ENCODE data around the gene PRIM2.
"Not testable (repeated sequence)": the region's sequence is repeated elsewhere in the genome, so short reads cannot be mapped to it uniquely, and the experiment has no call there.

- TF ChIP-seq RCOR1 (IDR thresholded peaks at IDR 0.05; ENCODE audit: insufficient replicate concordance, low read length); CTCF (conservative IDR thresholded peaks at IDR 0.05; ENCODE audit: low read depth, low read length); MAZ (IDR thresholded peaks at IDR 0.05; ENCODE audit: borderline replicate concordance, low read depth, low read length); NFE2L2 (IDR thresholded peaks at IDR 0.05; ENCODE audit: low read depth, low read length); POLR2A (IDR thresholded peaks at IDR 0.05; ENCODE audit: low read depth, low read length); FOS (IDR thresholded peaks at IDR 0.05; ENCODE audit: low read depth, low read length); USF2 (IDR thresholded peaks at IDR 0.05; ENCODE audit: low read depth, low read length); CEBPB (IDR thresholded peaks at IDR 0.05; ENCODE audit: low read depth, low read length); MXI1 (IDR thresholded peaks at IDR 0.05; ENCODE audit: borderline replicate concordance, low read depth, low read length); RAD21 (IDR thresholded peaks at IDR 0.05; ENCODE audit: low read length): not testable (repeated sequence)
- TF ChIP-seq, protein P1, sequence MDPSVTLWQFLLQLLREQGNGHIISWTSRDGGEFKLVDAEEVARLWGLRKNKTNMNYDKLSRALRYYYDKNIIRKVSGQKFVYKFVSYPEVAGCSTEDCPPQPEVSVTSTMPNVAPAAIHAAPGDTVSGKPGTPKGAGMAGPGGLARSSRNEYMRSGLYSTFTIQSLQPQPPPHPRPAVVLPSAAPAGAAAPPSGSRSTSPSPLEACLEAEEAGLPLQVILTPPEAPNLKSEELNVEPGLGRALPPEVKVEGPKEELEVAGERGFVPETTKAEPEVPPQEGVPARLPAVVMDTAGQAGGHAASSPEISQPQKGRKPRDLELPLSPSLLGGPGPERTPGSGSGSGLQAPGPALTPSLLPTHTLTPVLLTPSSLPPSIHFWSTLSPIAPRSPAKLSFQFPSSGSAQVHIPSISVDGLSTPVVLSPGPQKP (IDR thresholded peaks at IDR 0.05; ENCODE audit: borderline replicate concordance, low read depth, low read length): not testable (repeated sequence)
Observed at GRCh38 chr6:57510390-57510789, 193.0 kb downstream of the PRIM2 start.

Data from IMR-90 (cell line).